ENCODE data around the gene RAB19.

The RAB19 gene

DNA sequence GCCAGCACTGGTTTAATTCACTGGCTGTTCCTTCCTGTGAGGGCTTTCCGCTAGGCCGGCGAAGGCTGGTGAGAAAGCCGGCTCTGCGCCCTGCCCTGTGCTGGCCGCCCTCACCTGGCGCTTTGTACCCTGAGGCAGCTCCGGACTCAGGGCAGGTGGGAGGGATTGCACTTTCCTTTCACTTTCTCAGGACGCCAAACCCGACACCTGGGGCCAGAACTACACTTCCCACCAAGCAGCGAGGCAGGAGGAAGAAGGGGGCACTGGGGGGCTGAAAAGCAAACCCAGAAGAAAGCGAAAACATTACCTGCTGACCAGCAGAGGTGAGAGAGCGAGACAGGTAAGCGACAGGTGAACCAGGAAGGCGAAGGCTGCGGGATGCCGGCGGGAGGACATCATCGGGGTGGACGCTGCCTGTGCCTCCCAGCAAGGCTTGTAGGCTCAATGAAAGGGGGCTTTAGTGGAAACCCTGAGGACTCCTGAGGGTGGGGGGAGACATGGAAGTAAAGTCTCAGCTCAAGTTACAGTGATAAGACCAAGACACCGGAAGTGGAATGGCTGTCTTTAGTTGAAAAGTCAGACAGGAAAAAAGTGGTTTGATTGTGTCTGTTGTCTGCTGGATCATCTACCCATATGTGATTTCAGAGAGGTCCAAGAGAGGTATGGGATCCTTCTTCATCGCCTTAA lies at the start of gene RAB19:
Gene RAB19 (plus strand): TSS at position 181 of the 687 bp plus-strand sequence. CDS start 3,589 bp downstream, outside the sequence.
- DNase-seq = peak; percentile 46

GRCh38 chr7:140358024-140358411 lies 45.8 kb upstream of the RAB19 start:
- no peak for DNase-seq

DNA sequence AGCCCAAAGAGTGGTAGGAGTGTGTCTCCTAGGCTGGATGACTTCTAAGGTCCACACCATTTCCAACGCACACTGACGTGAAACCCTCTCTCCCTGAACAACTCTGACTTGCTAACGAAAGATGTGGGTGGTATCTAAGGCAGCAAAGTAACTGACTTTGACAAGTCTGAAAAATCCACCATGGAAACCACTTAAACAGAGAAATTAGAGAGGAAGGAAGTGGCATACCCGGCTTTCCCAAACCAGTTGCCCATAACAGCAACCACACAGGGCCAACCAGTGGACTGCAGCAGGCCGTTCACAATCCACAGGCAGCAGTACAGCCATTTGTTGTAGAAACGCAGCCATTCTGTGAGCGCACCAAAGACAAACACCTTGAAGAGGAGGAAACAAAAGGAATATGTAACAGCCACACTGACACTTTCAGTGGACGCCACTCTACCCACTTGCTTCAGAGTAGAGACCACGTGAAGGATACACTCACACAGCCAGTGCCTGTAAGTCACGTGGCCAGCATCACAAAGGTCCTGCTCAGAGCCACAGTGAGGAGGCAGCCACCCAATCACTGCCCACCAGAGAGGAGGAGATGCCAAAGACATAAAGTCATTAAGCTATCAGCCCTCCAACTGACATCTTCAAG lies 45.3 kb upstream of the RAB19 start:
- peak; percentile 61 for DNase-seq

- DNase-seq = peak; percentile 19
These were observed 43.1 kb upstream of the RAB19 start for GRCh38 chr7:140360697-140361229.

DNA sequence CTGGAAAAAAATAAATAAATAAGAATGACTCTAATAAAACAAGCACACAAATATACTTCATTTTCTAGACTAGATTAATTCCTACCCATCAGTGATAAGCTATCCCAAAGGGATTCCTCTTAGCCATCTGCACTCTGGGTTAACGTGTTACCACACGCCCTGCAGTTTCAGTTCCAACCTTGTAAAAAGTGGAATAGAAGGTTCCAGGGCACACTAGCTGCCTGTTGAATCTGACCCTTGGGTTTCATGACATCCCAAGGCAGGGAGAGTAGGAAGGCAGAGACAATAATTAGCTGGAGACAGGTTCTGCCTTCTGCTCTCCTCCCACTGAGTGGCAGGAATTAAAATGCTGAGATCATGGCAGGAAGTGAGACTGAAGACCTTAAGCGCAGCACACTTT lies 39.0 kb upstream of the RAB19 start:
- no peak for DNase-seq

- no peak for DNase-seq
These were observed 36.3 kb upstream of the RAB19 start for GRCh38 chr7:140367528-140367927.

GRCh38 chr7:140369294-140369693 lies 34.6 kb upstream of the RAB19 start:
- no peak for DNase-seq

- DNase-seq = no peak
These were observed 28.5 kb upstream of the RAB19 start for GRCh38 chr7:140375323-140375722.

GRCh38 chr7:140375892-140376730 lies 27.7 kb upstream of the RAB19 start:
- peak; percentile 40 for DNase-seq

DNA sequence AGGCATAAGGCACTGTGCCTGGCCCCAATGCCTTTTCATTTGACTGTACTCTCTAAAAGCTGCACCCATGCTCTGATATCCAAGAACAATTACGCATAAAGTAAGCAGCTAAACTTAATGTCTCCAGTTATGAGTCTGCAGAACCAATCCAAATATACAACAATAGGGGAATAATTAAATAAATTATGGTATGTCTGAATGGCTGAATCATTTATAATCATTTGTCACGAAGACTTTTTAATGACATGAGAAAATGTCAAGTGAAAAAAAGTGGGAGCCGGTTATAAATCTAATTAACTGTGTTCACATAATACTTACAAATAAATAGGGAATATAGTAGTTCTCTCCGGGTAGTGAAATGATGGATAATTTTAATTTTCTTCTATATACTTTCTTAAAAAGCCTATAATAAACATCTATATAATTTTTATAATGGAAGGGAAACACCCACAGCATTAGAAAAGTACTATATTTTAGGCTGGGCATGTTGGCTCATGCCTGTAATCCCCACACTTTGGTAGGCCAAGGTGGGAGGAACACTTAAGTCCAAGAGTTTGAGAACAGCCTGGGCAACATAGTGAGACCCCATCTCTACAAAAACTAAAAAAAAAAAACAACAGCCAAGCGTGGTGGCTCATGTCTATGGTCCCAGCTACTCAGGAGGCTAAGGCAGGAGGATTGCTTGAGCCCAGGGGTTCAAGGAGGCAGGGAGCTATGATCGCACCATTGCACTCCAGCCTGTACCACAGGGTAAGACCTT lies 19.7 kb upstream of the RAB19 start:
- DNase-seq = no peak

DNA sequence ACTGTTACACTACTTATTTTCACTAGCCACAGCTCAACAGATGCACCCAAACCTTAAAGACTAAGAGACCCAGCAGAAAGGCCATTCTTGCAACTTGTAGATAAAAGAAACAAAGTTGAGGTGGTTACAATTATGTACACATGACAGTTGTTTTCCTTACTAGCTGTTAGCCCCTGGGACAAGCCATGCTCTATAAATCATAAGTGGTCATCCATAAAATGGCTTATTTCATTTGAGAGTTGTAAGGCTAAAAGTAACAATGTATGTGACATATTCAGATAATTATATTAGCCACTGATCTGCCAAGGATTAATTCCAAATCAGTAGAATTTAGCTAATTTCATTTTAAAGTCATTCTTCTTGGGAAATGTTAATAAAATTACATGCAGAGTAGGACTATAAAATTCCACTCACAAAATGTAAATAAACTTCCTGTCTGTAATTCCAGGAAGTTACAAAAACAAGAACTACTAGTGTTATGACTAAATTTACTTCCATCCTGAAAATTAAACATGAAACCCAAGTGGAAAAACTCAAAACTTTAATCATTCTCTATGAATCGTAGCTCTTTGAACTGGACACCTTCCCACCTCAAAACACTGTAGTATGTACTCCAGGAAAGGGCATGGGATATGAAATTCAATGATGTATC lies 18.8 kb upstream of the RAB19 start:
- no peak for DNase-seq

DNA sequence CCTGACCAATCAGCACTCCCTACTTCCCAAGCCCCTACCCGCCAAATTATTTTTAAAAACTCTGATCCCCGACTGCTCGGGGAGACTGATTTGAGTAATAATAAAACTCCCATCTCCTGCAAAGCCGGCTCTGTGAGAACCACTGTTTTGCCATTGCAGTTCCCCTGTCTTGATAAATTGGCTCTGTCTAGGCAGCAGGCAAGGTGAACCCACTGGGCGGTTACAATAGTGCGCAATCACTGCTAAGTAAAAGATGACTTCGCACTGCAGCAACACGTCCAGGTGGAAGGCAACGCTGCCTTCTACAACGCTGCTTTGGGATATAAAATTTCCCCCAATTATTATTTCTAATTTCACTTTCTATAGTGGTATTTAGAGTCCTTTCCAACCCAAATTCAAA lies 14.4 kb upstream of the RAB19 start:
- DNase-seq = no peak

GRCh38 chr7:140390034-140390433 lies 13.8 kb upstream of the RAB19 start:
- DNase-seq = no peak

GRCh38 chr7:140390466-140391190 lies 13.2 kb upstream of the RAB19 start:
- DNase-seq = no peak

GRCh38 chr7:140391634-140392033 lies 12.2 kb upstream of the RAB19 start:
- no peak for DNase-seq

- DNase-seq = no peak
These were observed 10.0 kb upstream of the RAB19 start for GRCh38 chr7:140393756-140394306.

GRCh38 chr7:140397784-140398750 lies 5.8 kb upstream of the RAB19 start, which contains the start of gene SLC37A3:
Gene SLC37A3, minus strand, starts transcription at chr7:140398530. Its CDS starts 16,004 bp downstream, at chr7:140382526.
- peak; percentile 90 for DNase-seq

- no peak for DNase-seq
These were observed 5.0 kb upstream of the RAB19 start for GRCh38 chr7:140398821-140399220.

- DNase-seq = no peak
These were observed 3.5 kb upstream of the RAB19 start for GRCh38 chr7:140400381-140400780.
